ENCODE results near the gene TMEM215. TPM values are rescaled to one million over a fixed set of nuclear protein-coding genes. Genes with fewer than 3 reads are reported as not detected.

Gene TMEM215
- total RNA-seq, 1 donor from 2014 or later, result not detected

GRCh38 chr9:32811246-32811645 lies 27.9 kb downstream of the TMEM215 start:
- Mint-ChIP-seq H3K4me1 (ENCODE audit: low read depth) (no peaks in the 10 kb centered on the region), H3K36me3 (ENCODE audit: low read depth) (peaks cover 2% of the 10 kb centered on the region), H3K27ac (ENCODE audit: unreplicated experiment) (no peak overlapping the region), H3K27me3 (ENCODE audit: low read depth) (peaks cover 10% of the 10 kb centered on the region), H3K9me3 (ENCODE audit: low read depth) (peaks cover 28% of the 10 kb centered on the region), H3K4me3 (ENCODE audit: unreplicated experiment) (no peak overlapping the region)
- TF ChIP-seq, protein P1, sequence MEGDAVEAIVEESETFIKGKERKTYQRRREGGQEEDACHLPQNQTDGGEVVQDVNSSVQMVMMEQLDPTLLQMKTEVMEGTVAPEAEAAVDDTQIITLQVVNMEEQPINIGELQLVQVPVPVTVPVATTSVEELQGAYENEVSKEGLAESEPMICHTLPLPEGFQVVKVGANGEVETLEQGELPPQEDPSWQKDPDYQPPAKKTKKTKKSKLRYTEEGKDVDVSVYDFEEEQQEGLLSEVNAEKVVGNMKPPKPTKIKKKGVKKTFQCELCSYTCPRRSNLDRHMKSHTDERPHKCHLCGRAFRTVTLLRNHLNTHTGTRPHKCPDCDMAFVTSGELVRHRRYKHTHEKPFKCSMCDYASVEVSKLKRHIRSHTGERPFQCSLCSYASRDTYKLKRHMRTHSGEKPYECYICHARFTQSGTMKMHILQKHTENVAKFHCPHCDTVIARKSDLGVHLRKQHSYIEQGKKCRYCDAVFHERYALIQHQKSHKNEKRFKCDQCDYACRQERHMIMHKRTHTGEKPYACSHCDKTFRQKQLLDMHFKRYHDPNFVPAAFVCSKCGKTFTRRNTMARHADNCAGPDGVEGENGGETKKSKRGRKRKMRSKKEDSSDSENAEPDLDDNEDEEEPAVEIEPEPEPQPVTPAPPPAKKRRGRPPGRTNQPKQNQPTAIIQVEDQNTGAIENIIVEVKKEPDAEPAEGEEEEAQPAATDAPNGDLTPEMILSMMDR (IDR thresholded peaks at IDR 0.05), result no peak
- no peak for DNase-seq (ENCODE audit: low spot score)

DNA sequence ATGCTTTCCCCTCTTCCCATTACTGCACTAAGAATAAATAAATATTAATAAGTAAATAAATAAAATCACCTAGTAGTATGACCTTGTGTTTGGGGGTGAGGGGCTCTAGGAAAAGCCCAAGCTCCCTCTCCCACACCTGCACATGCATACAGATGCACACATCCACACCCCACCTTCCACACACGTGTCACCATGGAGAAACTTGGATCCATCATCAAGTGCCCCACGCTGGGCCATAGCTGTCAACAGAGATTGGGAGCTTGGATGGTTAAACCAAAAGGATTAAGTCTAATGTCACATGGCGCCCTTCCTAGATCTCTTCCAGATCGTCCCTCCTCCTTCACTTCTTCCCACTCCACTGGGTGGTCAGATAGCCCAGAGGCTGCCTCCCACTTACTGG lies 37.0 kb downstream of the TMEM215 start:
- peaks cover 33% of the 10 kb centered on the region for H3K27me3 Mint-ChIP-seq (ENCODE audit: low read depth)
- H3K27ac Mint-ChIP-seq (ENCODE audit: unreplicated experiment), result no peak overlapping the region
- no peak overlapping the region for H3K4me3 Mint-ChIP-seq (ENCODE audit: unreplicated experiment)
- TF ChIP-seq, protein P1 (IDR thresholded peaks at IDR 0.05), result no peak
- H3K4me1 Mint-ChIP-seq (ENCODE audit: low read depth), result no peaks in the 10 kb centered on the region
- H3K36me3 Mint-ChIP-seq (ENCODE audit: low read depth), result no peaks in the 10 kb centered on the region
- no peak for DNase-seq (ENCODE audit: low spot score)
- H3K9me3 Mint-ChIP-seq (ENCODE audit: low read depth), result no peaks in the 10 kb centered on the region

GRCh38 chr9:32823101-32823500 lies 39.8 kb downstream of the TMEM215 start:
- Mint-ChIP-seq H3K27me3 (ENCODE audit: low read depth) (peaks cover 41% of the 10 kb centered on the region), H3K9me3 (ENCODE audit: low read depth) (no peaks in the 10 kb centered on the region), H3K4me1 (ENCODE audit: low read depth) (no peaks in the 10 kb centered on the region), H3K27ac (ENCODE audit: unreplicated experiment) (no peak overlapping the region), H3K36me3 (ENCODE audit: low read depth) (no peaks in the 10 kb centered on the region), H3K4me3 (ENCODE audit: unreplicated experiment) (no peak overlapping the region)
- TF ChIP-seq, protein P1 (IDR thresholded peaks at IDR 0.05), result no peak
- DNase-seq (ENCODE audit: low spot score), result no peak

DNA sequence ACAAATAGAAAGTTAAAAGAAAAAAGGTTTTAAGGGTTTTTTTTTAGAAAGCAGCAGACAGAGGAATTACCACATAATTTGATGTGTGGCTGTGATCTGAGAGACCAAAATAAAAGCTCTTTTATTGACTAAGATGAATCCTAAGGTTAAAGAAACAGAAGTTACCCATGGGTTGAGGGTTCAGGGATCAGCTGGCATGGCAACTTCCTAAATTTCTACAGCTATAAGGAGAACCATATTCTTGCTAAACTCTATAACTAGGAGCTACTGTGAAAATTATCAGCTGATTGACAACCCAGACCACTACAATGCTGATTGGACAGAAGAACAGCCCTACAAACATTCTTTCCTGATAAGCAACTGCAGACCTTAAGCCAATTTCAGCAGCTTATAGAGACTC lies 40.2 kb downstream of the TMEM215 start:
- no peaks in the 10 kb centered on the region for H3K4me1 Mint-ChIP-seq (ENCODE audit: low read depth)
- no peaks in the 10 kb centered on the region for H3K36me3 Mint-ChIP-seq (ENCODE audit: low read depth)
- TF ChIP-seq, protein P1 (IDR thresholded peaks at IDR 0.05), result no peak
- H3K9me3 Mint-ChIP-seq (ENCODE audit: low read depth), result no peaks in the 10 kb centered on the region
- H3K27ac Mint-ChIP-seq (ENCODE audit: unreplicated experiment), result no peak overlapping the region
- H3K27me3 Mint-ChIP-seq (ENCODE audit: low read depth), result peaks cover 41% of the 10 kb centered on the region
- no peak overlapping the region for H3K4me3 Mint-ChIP-seq (ENCODE audit: unreplicated experiment)
- DNase-seq (ENCODE audit: low spot score), result no peak

DNA sequence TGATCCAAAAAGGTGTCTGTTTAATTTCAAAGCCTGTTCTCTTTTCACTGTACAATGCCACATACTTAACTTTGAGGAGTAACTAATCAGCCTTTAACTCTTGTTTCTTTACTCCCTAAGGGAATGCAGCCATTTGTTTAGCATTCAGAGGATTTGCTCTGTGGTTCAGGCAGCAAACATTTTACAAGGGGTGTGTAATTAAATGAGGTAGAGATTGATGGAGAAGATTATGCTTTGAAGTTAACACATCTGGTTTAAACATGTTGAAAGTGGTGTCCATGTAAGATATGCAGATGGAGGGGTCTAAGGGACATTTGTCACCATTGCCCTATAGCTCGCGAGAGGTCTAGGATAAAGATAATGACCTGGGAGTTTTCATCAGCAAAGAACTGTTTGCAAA lies 41.9 kb downstream of the TMEM215 start:
- DNase-seq (ENCODE audit: low spot score), result no peak
- H3K4me3 Mint-ChIP-seq (ENCODE audit: unreplicated experiment), result no peak overlapping the region
- peaks cover 45% of the 10 kb centered on the region for H3K27me3 Mint-ChIP-seq (ENCODE audit: low read depth)
- no peaks in the 10 kb centered on the region for H3K36me3 Mint-ChIP-seq (ENCODE audit: low read depth)
- H3K4me1 Mint-ChIP-seq (ENCODE audit: low read depth), result no peaks in the 10 kb centered on the region
- H3K27ac Mint-ChIP-seq (ENCODE audit: unreplicated experiment), result no peak overlapping the region
- H3K9me3 Mint-ChIP-seq (ENCODE audit: low read depth), result no peaks in the 10 kb centered on the region
- TF ChIP-seq, protein P1 (IDR thresholded peaks at IDR 0.05), result no peak
